ENCODE results near the gene AZIN2. TPM values are rescaled to one million over a fixed set of nuclear protein-coding genes. Genes with fewer than 3 reads are reported as not detected.

Gene AZIN2
- total RNA-seq, 4 donors from 2014 or later = 11.6 to 93.3 (median 42.0) TPM

DNA sequence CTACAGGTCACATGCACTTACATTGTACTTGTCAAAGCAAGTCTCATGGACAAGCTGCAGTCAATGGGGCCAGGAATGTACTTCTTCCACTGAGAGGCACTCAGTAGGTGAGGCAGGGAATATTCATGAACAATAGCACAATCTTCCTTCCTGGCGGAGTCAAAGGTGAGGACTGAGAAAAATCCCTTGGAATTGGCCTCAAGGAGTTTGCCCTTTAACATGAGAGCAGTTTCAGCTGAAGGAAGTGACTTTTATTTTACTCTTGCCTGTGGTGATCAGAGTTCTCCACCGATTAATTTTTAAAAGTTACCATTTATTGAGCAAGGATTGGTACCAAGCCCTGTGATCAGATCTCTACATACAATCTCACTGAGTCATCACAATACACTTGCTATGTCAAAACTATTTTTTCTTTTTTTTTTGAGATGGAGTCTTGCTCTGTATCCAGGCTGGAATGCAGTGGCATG is 33.1 kb upstream of the AZIN2 start:
- Histone ChIP-seq H3K36me3 (no peaks in the 10 kb centered on the region), H3K27me3 (no peaks in the 10 kb centered on the region), H3K4me3 (no peak overlapping the region), H3K4me1 (peaks cover 3 to 27% (median 5%) of the 10 kb centered on the region in 4 donors), H3K27ac (peak overlapping the region in 2 of 4 donors; percentile 2 to 30), H3K9me3 (no peaks in the 10 kb centered on the region)
- intact Hi-C loops (cut with DNase I; ENCODE audit: low total_unique reads) (no loop called here), in situ Hi-C loops (cut with MboI; ENCODE audit: low pct_ligation_motif_present in 1 of 4, low pct_unique_long_range_greater_than_20kb in 1 of 4, low sequenced_read_pairs in 3 of 4) (no loop called here)
- 76 to 84% methylated on average over 2 of the region's 2 CpGs for WGBS, 2 donors (ENCODE audit: low coverage in 1 of 2)
- TF ChIP-seq, protein P1, sequence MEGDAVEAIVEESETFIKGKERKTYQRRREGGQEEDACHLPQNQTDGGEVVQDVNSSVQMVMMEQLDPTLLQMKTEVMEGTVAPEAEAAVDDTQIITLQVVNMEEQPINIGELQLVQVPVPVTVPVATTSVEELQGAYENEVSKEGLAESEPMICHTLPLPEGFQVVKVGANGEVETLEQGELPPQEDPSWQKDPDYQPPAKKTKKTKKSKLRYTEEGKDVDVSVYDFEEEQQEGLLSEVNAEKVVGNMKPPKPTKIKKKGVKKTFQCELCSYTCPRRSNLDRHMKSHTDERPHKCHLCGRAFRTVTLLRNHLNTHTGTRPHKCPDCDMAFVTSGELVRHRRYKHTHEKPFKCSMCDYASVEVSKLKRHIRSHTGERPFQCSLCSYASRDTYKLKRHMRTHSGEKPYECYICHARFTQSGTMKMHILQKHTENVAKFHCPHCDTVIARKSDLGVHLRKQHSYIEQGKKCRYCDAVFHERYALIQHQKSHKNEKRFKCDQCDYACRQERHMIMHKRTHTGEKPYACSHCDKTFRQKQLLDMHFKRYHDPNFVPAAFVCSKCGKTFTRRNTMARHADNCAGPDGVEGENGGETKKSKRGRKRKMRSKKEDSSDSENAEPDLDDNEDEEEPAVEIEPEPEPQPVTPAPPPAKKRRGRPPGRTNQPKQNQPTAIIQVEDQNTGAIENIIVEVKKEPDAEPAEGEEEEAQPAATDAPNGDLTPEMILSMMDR (IDR thresholded peaks at IDR 0.05) = no peak
- TF ChIP-seq POLR2A (IDR thresholded peaks at IDR 0.05) (no peak), EP300 (IDR thresholded peaks at IDR 0.05; ENCODE audit: low read depth) (no peak), POLR2AphosphoS5 (IDR thresholded peaks at IDR 0.05) (no peak)
- DNase-seq = no peak

GRCh38 chr1:33048426-33048825 is 32.5 kb upstream of the AZIN2 start:
- H3K4me3 ChIP-seq = no peak overlapping the region
- no peaks in the 10 kb centered on the region for H3K9me3 ChIP-seq
- 57 to 83% methylated on average over 1 to 3 of the region's 3 CpGs for WGBS, 2 donors (ENCODE audit: low coverage in 1 of 2)
- intact Hi-C loops (cut with DNase I; ENCODE audit: low total_unique reads) = no loop called here
- TF ChIP-seq POLR2AphosphoS5 (IDR thresholded peaks at IDR 0.05) (no peak), POLR2A (IDR thresholded peaks at IDR 0.05) (no peak), EP300 (IDR thresholded peaks at IDR 0.05; ENCODE audit: low read depth) (no peak)
- TF ChIP-seq, protein P1 (IDR thresholded peaks at IDR 0.05) = no peak
- H3K27ac ChIP-seq = peak overlapping the region in 1 of 4 donors; percentile 30
- DNase-seq = no peak
- H3K4me1 ChIP-seq = peaks cover 3 to 27% (median 5%) of the 10 kb centered on the region in 4 donors
- in situ Hi-C loops (cut with MboI; ENCODE audit: low pct_ligation_motif_present in 1 of 4, low pct_unique_long_range_greater_than_20kb in 1 of 4, low sequenced_read_pairs in 3 of 4) = no loop called here
- H3K36me3 ChIP-seq = no peaks in the 10 kb centered on the region
- H3K27me3 ChIP-seq = no peaks in the 10 kb centered on the region

DNA sequence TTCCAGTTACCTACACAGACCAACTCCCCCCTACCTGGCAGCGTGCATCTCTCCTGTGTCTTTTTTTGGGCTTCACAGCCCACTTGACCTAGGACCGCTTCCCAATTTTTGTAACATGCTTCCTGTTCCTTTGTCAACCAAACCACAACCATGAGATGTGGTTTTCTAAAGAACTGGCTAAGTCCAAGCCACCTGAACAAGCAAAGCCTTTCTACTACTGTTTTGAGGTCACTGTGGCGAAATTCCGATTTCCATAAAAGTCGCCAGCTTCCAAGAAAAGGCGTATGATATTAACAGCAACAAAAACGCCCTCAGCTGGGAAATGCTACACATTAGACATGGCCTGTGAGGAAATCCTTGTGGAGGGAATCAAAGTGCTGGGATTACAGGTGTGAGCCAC is 31.6 kb upstream of the AZIN2 start:
- Histone ChIP-seq H3K4me3 (no peak overlapping the region), H3K36me3 (no peaks in the 10 kb centered on the region), H3K27ac (no peak overlapping the region), H3K9me3 (no peaks in the 10 kb centered on the region), H3K27me3 (no peaks in the 10 kb centered on the region), H3K4me1 (peaks cover 3 to 27% (median 5%) of the 10 kb centered on the region in 4 donors)
- TF ChIP-seq EP300 (IDR thresholded peaks at IDR 0.05; ENCODE audit: low read depth) (no peak), POLR2A (IDR thresholded peaks at IDR 0.05) (no peak), POLR2AphosphoS5 (IDR thresholded peaks at IDR 0.05) (no peak)
- WGBS, 2 donors (ENCODE audit: low coverage in 1 of 2) = 84 to 87% methylated on average over 7 of the region's 7 CpGs
- intact Hi-C loops (cut with DNase I; ENCODE audit: low total_unique reads) (no loop called here), in situ Hi-C loops (cut with MboI; ENCODE audit: low pct_ligation_motif_present in 1 of 4, low pct_unique_long_range_greater_than_20kb in 1 of 4, low sequenced_read_pairs in 3 of 4) (no loop called here)
- DNase-seq = no peak

DNA sequence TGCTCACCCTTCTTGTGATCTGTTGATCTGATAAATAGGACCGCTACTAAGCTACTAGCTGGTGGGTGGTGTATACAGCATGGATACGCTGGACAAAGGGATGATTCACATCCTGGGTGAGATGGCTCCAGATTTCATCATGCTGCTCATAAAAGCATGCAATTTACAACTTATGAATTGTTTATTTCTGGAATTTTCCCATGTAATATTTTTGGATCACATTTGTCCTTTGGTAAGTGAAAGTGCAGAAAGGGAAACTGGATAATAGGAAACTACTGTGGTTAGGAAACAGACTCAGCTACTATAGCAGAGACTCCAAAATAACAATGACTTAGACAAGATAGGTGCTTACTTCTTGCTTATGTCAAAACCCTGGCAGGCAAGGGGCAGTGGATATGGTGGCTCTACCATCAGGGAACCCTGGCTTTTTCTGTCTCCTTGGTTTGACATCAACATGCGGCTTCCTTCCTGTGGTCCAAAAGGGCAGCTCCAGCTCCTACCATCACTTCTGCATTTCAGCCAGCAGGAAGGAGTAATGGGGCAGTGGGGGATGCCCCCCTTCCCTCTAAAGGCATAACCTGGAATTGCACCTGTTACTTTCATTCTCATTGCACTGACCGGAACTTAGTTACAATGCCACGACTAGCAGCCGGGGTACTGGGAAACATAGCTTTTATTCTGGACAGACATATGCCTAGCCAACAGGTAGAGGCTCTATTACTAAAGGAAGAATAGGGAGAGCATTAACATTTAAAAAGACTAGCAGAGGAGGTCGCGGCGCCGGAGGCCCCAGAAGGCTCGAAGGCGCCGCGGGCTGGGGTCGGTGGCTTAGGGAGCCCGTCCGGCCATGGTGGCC is 30.5 kb upstream of the AZIN2 start:
- Histone ChIP-seq H3K27ac (peak overlapping the region in 3 of 4 donors; percentile 36 to 70 (median 43)), H3K4me3 (no peak overlapping the region), H3K27me3 (no peaks in the 10 kb centered on the region), H3K9me3 (no peaks in the 10 kb centered on the region), H3K4me1 (peaks cover 6 to 28% (median 10%) of the 10 kb centered on the region in 4 donors), H3K36me3 (no peaks in the 10 kb centered on the region)
- intact Hi-C loops (cut with DNase I; ENCODE audit: low total_unique reads) (no loop called here), in situ Hi-C loops (cut with MboI; ENCODE audit: low pct_ligation_motif_present in 1 of 4, low pct_unique_long_range_greater_than_20kb in 1 of 4, low sequenced_read_pairs in 3 of 4) (loop anchor here in 1 of 4 donors (25.0 kb wide), 1 partner anchor 113 kb away; no protein-coding TSS in a partner anchor)
- no peak for DNase-seq
- TF ChIP-seq, protein P1 (IDR thresholded peaks at IDR 0.05) = no peak
- TF ChIP-seq EP300 (IDR thresholded peaks at IDR 0.05; ENCODE audit: low read depth) (no peak), POLR2A (IDR thresholded peaks at IDR 0.05) (no peak), POLR2AphosphoS5 (IDR thresholded peaks at IDR 0.05) (peak; percentile 21 to 48 (median 48))
- WGBS, 2 donors (ENCODE audit: low coverage in 1 of 2) = 64 to 84% methylated on average over 4 to 14 of the region's 17 CpGs
